Measurements from ENCODE around the gene CLEC7A. TPM values are rescaled to one million over a fixed set of nuclear protein-coding genes. Genes with fewer than 3 reads are reported as not detected.

CLEC7A gene
- total RNA-seq, 1 experiment from 2014 or later, result not detected

GRCh38 chr12:10160617-10161385 lies 30.8 kb upstream of the CLEC7A start:
- TF ChIP-seq SP1 (IDR thresholded peaks at IDR 0.05; ENCODE audit: low read depth) (no peak), FOSL1 (IDR thresholded peaks at IDR 0.05; ENCODE audit: low read depth) (no peak), TCF7L2 (IDR thresholded peaks at IDR 0.05; ENCODE audit: borderline replicate concordance, extremely low read depth, insufficient read depth, insufficient read length) (no peak), CEBPB (IDR thresholded peaks at IDR 0.05; ENCODE audit: low read depth) (no peak), CBX3 (IDR thresholded peaks at IDR 0.05; ENCODE audit: low read depth) (no peak), ELF1 (IDR thresholded peaks at IDR 0.05; ENCODE audit: borderline replicate concordance, low read depth) (no peak), EGR1 (IDR thresholded peaks at IDR 0.05; ENCODE audit: low read depth) (no peak), EZH2 (IDR thresholded peaks at IDR 0.05) (no peak)
- TF ChIP-seq, protein P1, sequence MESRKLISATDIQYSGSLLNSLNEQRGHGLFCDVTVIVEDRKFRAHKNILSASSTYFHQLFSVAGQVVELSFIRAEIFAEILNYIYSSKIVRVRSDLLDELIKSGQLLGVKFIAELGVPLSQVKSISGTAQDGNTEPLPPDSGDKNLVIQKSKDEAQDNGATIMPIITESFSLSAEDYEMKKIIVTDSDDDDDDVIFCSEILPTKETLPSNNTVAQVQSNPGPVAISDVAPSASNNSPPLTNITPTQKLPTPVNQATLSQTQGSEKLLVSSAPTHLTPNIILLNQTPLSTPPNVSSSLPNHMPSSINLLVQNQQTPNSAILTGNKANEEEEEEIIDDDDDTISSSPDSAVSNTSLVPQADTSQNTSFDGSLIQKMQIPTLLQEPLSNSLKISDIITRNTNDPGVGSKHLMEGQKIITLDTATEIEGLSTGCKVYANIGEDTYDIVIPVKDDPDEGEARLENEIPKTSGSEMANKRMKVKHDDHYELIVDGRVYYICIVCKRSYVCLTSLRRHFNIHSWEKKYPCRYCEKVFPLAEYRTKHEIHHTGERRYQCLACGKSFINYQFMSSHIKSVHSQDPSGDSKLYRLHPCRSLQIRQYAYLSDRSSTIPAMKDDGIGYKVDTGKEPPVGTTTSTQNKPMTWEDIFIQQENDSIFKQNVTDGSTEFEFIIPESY (IDR thresholded peaks at IDR 0.05; ENCODE audit: extremely low read depth, insufficient replicate concordance, low read length), result no peak
- Histone ChIP-seq H3K36me3 (ENCODE audit: control insufficient read depth in 1 of 2, insufficient read depth in 2 of 2, low read length in 2 of 2) (no peaks in the 10 kb centered on the region), H3K4me3 (replicated peaks in 1 of 2; ENCODE audit: low read depth in 1 of 2, low read length in 2 of 2) (no peak overlapping the region), H4K20me1 (ENCODE audit: insufficient read depth) (no peaks in the 10 kb centered on the region), H3K27ac (ENCODE audit: low read depth, low read length) (no peak overlapping the region), H3K9me3 (ENCODE audit: control insufficient read depth in 1 of 2, insufficient read depth in 1 of 2, low read depth in 1 of 2, low read length in 2 of 2) (no peaks in the 10 kb centered on the region), H3K4me1 (ENCODE audit: control insufficient read depth in 1 of 2, insufficient read depth in 2 of 2, low read length in 2 of 2) (no peaks in the 10 kb centered on the region), H3K9ac (ENCODE audit: low read length) (no peak overlapping the region), H3K9me2 (ENCODE audit: insufficient read depth) (no peaks in the 10 kb centered on the region), H3K27me3 (ENCODE audit: insufficient read depth, low read length) (no peaks in the 10 kb centered on the region), H3K4me2 (ENCODE audit: low read length) (no peak overlapping the region), H2AFZ (ENCODE audit: low read depth, low read length, poor library complexity, severe bottlenecking) (no peak overlapping the region), H3K79me2 (ENCODE audit: insufficient read depth, low read length) (no peaks in the 10 kb centered on the region)
- no TSS peak for BruUV-seq (replicated peaks)
- RAD21 ChIA-PET (ENCODE audit: low non-redundant PET in 1 of 2, low total read pairs in 2 of 2, uncharacterized antibody in 2 of 2, unreplicated experiment in 2 of 2), result no interaction called here
- CTCF ChIA-PET, result no interaction called here
- intact Hi-C loops (cut with micrococcal nuclease), result no loop called here
- DNase-seq (ENCODE audit: low read depth, low spot score), result no peak
- no peak for ATAC-seq
- POLR2A ChIA-PET, result no interaction called here
